HEK293 (cell line): ENCODE results near the gene GGA3.
A peak's percentile ranks its signal among the peaks of the same experiment; 100 is the strongest.

Experiments used
- KLF1 ChIP-seq: fragments of 450-650 bp; formaldehyde crosslinking; IDR thresholded peaks from 2 replicates; pipeline ENCODE4 v1.5.1; 2016; ENCODE audit warnings: missing biosample characterization, missing genetic modification characterization
- OVOL3 ChIP-seq: fragments of 450-650 bp; formaldehyde crosslinking; IDR thresholded peaks from 2 replicates; pipeline ENCODE4 v1.5.1; 2016; ENCODE audit warnings: missing biosample characterization, missing genetic modification characterization
- SP2 ChIP-seq: fragments of 450-650 bp; formaldehyde crosslinking; IDR thresholded peaks from 2 replicates; pipeline ENCODE4 v1.5.1; 2016; ENCODE audit warnings: missing biosample characterization, missing genetic modification characterization
- ZBTB8A ChIP-seq: fragments of 450-650 bp; formaldehyde crosslinking; IDR thresholded peaks from 2 replicates; pipeline ENCODE4 v1.5.1; 2016; ENCODE audit warnings: missing biosample characterization, missing genetic modification characterization
- ZEB2 ChIP-seq: fragments of 450-650 bp; formaldehyde crosslinking; IDR thresholded peaks from 2 replicates; pipeline ENCODE4 v1.5.1; 2016; ENCODE audit warnings: missing biosample characterization, missing genetic modification characterization
- ZFHX2 ChIP-seq: fragments of 450-650 bp; formaldehyde crosslinking; conservative IDR thresholded peaks from 2 replicates; pipeline ENCODE4 v1.5.1; 2016; ENCODE audit warnings: missing biosample characterization, missing genetic modification characterization
- ZIC2 ChIP-seq: fragments of 450-650 bp; formaldehyde crosslinking; IDR thresholded peaks from 2 replicates; pipeline ENCODE4 v1.5.1; 2016; ENCODE audit warnings: missing biosample characterization, missing genetic modification characterization
- ZNF10 ChIP-seq: fragments of 450-650 bp; formaldehyde crosslinking; IDR thresholded peaks from 2 replicates; pipeline ENCODE4 v1.5.1; 2017; ENCODE audit warnings: missing biosample characterization, missing genetic modification characterization
- ZNF140 ChIP-seq: fragments of 450-650 bp; formaldehyde crosslinking; IDR thresholded peaks from 2 replicates; pipeline ENCODE4 v1.5.1; 2016; ENCODE audit warnings: missing biosample characterization, missing genetic modification characterization
- ZNF266 ChIP-seq: fragments of 450-650 bp; formaldehyde crosslinking; IDR thresholded peaks from 2 replicates; pipeline ENCODE4 v1.5.1; 2016; ENCODE audit warnings: missing biosample characterization, missing genetic modification characterization, low read depth
- ZNF530 ChIP-seq: fragments of 450-650 bp; formaldehyde crosslinking; IDR thresholded peaks from 2 replicates; pipeline ENCODE4 v1.5.1; 2016; ENCODE audit warnings: low read depth, missing biosample characterization, missing genetic modification characterization
- ZNF558 ChIP-seq: fragments of 450-650 bp; formaldehyde crosslinking; IDR thresholded peaks from 2 replicates; pipeline ENCODE4 v1.5.1; 2016; ENCODE audit warnings: missing biosample characterization, missing genetic modification characterization
- ZNF660 ChIP-seq: fragments of 450-650 bp; IDR thresholded peaks from 2 replicates; pipeline ENCODE4 v1.5.1; 2018; ENCODE audit warnings: missing biosample characterization, mild to moderate bottlenecking, missing genetic modification characterization
- ZSCAN23 ChIP-seq: fragments of 450-650 bp; formaldehyde crosslinking; IDR thresholded peaks from 2 replicates; pipeline ENCODE4 v1.5.1; 2016; ENCODE audit warnings: missing biosample characterization, missing genetic modification characterization
- TF ChIP-seq, protein P1 (sequence below): fragments of 450-650 bp; formaldehyde crosslinking; IDR thresholded peaks from 2 replicates; pipeline ENCODE4 v1.5.1; 2017; ENCODE audit warnings: missing biosample characterization, missing genetic modification characterization
- TF ChIP-seq, protein P2 (sequence below): fragments of 450-650 bp; formaldehyde crosslinking; conservative IDR thresholded peaks from 2 replicates; pipeline ENCODE4 v1.5.1; 2016; ENCODE audit warnings: low read depth, missing biosample characterization, missing genetic modification characterization
- TF ChIP-seq, protein P3 (sequence below): fragments of 450-650 bp; formaldehyde crosslinking; IDR thresholded peaks from 2 replicates; pipeline ENCODE4 v1.5.1; 2016; ENCODE audit warnings: missing biosample characterization, missing genetic modification characterization
- TF ChIP-seq, protein P4 (sequence below): fragments of 450-650 bp; formaldehyde crosslinking; IDR thresholded peaks from 2 replicates; pipeline ENCODE4 v1.5.1; 2016; ENCODE audit warnings: missing biosample characterization, missing genetic modification characterization
- TF ChIP-seq, protein P5 (sequence below): fragments of 450-650 bp; formaldehyde crosslinking; IDR thresholded peaks from 2 replicates; pipeline ENCODE4 v1.5.1; 2016; ENCODE audit warnings: missing biosample characterization, missing genetic modification characterization
- TF ChIP-seq, protein P6 (sequence below): fragments of 450-650 bp; formaldehyde crosslinking; IDR thresholded peaks from 2 replicates; pipeline ENCODE4 v1.5.1; 2016; ENCODE audit warnings: missing biosample characterization, missing genetic modification characterization
- TF ChIP-seq, protein P7 (sequence below): fragments of 450-650 bp; formaldehyde crosslinking; IDR thresholded peaks from 2 replicates; pipeline ENCODE4 v1.5.1; 2016; ENCODE audit warnings: missing biosample characterization, missing genetic modification characterization

GGA3 gene

DNA sequence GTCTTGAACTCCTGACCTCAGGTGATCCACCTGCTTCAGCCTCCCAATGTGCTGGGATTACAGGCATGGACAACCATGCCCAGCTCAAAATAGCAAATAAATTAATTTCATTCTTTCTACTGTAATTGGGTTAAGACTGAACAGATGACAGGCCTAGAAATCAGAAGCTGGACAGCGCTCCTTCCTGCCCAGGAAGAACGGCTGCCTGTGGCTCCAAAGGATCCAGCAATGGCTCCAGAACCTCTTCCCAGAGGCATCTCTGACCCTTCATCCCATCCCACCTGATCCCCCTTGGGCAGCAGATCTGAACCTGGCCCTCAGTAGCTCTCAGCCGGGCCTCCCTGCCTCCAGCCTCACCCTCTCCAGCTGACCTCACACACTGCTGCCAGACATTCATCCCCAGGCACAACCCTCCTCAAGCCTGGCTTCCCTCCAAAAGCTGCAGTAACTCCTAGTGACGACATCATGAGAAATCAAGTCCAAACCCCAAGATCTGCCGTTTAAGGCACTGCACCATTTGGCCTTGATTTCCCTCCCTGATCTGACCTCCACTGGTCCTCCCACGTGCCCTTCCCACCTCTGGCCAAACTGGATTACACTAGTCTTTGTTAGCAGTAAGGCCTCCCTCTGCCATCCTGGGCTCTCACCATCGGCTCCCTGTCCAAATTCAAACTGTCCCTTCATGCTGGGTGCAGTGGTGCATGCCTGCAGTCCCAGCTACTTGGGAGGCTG lies 12.7 kb upstream of the GGA3 start (continued):
- TF ChIP-seq, protein P1, sequence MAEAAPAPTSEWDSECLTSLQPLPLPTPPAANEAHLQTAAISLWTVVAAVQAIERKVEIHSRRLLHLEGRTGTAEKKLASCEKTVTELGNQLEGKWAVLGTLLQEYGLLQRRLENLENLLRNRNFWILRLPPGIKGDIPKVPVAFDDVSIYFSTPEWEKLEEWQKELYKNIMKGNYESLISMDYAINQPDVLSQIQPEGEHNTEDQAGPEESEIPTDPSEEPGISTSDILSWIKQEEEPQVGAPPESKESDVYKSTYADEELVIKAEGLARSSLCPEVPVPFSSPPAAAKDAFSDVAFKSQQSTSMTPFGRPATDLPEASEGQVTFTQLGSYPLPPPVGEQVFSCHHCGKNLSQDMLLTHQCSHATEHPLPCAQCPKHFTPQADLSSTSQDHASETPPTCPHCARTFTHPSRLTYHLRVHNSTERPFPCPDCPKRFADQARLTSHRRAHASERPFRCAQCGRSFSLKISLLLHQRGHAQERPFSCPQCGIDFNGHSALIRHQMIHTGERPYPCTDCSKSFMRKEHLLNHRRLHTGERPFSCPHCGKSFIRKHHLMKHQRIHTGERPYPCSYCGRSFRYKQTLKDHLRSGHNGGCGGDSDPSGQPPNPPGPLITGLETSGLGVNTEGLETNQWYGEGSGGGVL (tag by site-specific recombination) = peak; percentile 57
- no peak for TF ChIP-seq ZIC2
- TF ChIP-seq KLF1 (tag by site-specific recombination) = peak; percentile 42; the same call in 1 of the 2 replicates
- peak; percentile 72; the same call in 1 of the 2 replicates for TF ChIP-seq ZNF660 (tag by site-specific recombination)
- TF ChIP-seq OVOL3 = no peak
- 0 out of 2 replicates have a peak, but pooled peaks have one; percentile 65 for TF ChIP-seq ZSCAN23 (tag by site-specific recombination)
- 0 out of 2 replicates have a peak, but pooled peaks have one; percentile 21 for TF ChIP-seq ZEB2
- no peak for TF ChIP-seq ZBTB8A (tag by site-specific recombination)
- TF ChIP-seq, protein P2, sequence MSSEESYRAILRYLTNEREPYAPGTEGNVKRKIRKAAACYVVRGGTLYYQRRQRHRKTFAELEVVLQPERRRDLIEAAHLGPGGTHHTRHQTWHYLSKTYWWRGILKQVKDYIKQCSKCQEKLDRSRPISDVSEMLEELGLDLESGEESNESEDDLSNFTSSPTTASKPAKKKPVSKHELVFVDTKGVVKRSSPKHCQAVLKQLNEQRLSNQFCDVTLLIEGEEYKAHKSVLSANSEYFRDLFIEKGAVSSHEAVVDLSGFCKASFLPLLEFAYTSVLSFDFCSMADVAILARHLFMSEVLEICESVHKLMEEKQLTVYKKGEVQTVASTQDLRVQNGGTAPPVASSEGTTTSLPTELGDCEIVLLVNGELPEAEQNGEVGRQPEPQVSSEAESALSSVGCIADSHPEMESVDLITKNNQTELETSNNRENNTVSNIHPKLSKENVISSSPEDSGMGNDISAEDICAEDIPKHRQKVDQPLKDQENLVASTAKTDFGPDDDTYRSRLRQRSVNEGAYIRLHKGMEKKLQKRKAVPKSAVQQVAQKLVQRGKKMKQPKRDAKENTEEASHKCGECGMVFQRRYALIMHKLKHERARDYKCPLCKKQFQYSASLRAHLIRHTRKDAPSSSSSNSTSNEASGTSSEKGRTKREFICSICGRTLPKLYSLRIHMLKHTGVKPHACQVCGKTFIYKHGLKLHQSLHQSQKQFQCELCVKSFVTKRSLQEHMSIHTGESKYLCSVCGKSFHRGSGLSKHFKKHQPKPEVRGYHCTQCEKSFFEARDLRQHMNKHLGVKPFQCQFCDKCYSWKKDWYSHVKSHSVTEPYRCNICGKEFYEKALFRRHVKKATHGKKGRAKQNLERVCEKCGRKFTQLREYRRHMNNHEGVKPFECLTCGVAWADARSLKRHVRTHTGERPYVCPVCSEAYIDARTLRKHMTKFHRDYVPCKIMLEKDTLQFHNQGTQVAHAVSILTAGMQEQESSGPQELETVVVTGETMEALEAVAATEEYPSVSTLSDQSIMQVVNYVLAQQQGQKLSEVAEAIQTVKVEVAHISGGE (tag by site-specific recombination) = no peak
- peak; percentile 62 for TF ChIP-seq ZFHX2 (tag by site-specific recombination)
- no peak for TF ChIP-seq ZNF530 (tag by site-specific recombination)
- TF ChIP-seq, protein P3, sequence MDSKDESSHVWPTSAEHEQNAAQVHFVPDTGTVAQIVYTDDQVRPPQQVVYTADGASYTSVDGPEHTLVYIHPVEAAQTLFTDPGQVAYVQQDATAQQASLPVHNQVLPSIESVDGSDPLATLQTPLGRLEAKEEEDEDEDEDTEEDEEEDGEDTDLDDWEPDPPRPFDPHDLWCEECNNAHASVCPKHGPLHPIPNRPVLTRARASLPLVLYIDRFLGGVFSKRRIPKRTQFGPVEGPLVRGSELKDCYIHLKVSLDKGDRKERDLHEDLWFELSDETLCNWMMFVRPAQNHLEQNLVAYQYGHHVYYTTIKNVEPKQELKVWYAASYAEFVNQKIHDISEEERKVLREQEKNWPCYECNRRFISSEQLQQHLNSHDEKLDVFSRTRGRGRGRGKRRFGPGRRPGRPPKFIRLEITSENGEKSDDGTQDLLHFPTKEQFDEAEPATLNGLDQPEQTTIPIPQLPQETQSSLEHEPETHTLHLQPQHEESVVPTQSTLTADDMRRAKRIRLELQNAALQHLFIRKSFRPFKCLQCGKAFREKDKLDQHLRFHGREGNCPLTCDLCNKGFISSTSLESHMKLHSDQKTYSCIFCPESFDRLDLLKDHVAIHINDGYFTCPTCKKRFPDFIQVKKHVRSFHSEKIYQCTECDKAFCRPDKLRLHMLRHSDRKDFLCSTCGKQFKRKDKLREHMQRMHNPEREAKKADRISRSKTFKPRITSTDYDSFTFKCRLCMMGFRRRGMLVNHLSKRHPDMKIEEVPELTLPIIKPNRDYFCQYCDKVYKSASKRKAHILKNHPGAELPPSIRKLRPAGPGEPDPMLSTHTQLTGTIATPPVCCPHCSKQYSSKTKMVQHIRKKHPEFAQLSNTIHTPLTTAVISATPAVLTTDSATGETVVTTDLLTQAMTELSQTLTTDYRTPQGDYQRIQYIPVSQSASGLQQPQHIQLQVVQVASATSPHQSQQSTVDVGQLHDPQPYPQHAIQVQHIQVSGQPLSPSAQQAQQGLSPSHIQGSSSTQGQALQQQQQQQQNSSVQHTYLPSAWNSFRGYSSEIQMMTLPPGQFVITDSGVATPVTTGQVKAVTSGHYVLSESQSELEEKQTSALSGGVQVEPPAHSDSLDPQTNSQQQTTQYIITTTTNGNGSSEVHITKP (tag by site-specific recombination) = peak; percentile 82
- TF ChIP-seq, protein P4, sequence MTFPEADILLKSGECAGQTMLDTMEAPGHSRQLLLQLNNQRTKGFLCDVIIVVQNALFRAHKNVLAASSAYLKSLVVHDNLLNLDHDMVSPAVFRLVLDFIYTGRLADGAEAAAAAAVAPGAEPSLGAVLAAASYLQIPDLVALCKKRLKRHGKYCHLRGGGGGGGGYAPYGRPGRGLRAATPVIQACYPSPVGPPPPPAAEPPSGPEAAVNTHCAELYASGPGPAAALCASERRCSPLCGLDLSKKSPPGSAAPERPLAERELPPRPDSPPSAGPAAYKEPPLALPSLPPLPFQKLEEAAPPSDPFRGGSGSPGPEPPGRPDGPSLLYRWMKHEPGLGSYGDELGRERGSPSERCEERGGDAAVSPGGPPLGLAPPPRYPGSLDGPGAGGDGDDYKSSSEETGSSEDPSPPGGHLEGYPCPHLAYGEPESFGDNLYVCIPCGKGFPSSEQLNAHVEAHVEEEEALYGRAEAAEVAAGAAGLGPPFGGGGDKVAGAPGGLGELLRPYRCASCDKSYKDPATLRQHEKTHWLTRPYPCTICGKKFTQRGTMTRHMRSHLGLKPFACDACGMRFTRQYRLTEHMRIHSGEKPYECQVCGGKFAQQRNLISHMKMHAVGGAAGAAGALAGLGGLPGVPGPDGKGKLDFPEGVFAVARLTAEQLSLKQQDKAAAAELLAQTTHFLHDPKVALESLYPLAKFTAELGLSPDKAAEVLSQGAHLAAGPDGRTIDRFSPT = 0 out of 2 replicates have a peak, but pooled peaks have one; percentile 30
- TF ChIP-seq, protein P5, sequence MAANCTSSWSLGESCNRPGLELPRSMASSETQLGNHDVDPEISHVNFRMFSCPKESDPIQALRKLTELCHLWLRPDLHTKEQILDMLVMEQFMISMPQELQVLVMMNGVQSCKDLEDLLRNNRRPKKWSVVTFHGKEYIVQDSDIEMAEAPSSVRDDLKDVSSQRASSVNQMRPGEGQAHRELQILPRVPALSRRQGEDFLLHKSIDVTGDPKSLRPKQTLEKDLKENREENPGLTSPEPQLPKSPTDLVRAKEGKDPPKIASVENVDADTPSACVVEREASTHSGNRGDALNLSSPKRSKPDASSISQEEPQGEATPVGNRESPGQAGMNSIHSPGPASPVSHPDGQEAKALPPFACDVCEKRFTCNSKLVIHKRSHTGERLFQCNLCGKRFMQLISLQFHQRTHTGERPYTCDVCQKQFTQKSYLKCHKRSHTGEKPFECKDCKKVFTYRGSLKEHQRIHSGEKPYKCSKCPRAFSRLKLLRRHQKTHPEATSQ = no peak
- no peak for TF ChIP-seq ZNF10
- TF ChIP-seq ZNF558 (tag by site-specific recombination) = peak; percentile 97
- TF ChIP-seq ZNF266 (tag by site-specific recombination) = no peak
- TF ChIP-seq, protein P6, sequence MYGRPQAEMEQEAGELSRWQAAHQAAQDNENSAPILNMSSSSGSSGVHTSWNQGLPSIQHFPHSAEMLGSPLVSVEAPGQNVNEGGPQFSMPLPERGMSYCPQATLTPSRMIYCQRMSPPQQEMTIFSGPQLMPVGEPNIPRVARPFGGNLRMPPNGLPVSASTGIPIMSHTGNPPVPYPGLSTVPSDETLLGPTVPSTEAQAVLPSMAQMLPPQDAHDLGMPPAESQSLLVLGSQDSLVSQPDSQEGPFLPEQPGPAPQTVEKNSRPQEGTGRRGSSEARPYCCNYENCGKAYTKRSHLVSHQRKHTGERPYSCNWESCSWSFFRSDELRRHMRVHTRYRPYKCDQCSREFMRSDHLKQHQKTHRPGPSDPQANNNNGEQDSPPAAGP (tag by site-specific recombination) = peak; percentile 80; the same call in 1 of the 2 replicates
- TF ChIP-seq, protein P7, sequence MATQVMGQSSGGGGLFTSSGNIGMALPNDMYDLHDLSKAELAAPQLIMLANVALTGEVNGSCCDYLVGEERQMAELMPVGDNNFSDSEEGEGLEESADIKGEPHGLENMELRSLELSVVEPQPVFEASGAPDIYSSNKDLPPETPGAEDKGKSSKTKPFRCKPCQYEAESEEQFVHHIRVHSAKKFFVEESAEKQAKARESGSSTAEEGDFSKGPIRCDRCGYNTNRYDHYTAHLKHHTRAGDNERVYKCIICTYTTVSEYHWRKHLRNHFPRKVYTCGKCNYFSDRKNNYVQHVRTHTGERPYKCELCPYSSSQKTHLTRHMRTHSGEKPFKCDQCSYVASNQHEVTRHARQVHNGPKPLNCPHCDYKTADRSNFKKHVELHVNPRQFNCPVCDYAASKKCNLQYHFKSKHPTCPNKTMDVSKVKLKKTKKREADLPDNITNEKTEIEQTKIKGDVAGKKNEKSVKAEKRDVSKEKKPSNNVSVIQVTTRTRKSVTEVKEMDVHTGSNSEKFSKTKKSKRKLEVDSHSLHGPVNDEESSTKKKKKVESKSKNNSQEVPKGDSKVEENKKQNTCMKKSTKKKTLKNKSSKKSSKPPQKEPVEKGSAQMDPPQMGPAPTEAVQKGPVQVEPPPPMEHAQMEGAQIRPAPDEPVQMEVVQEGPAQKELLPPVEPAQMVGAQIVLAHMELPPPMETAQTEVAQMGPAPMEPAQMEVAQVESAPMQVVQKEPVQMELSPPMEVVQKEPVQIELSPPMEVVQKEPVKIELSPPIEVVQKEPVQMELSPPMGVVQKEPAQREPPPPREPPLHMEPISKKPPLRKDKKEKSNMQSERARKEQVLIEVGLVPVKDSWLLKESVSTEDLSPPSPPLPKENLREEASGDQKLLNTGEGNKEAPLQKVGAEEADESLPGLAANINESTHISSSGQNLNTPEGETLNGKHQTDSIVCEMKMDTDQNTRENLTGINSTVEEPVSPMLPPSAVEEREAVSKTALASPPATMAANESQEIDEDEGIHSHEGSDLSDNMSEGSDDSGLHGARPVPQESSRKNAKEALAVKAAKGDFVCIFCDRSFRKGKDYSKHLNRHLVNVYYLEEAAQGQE (tag by site-specific recombination) = peak; percentile 97
- no peak for TF ChIP-seq ZNF140
- no peak; the same call in 1 of the 2 replicates for TF ChIP-seq SP2
